Measurements from ENCODE around the gene C1QTNF8.
"Not testable (repeated sequence)": the region's sequence is repeated elsewhere in the genome, so short reads cannot be mapped to it uniquely, and the experiment has no call there.

C1QTNF8 gene

GRCh38 chr16:1095450-1096168, 435 bp downstream of the C1QTNF8 start:
- H3K27ac ChIP-seq = no peak overlapping the region
- DNase-seq (ENCODE audit: low read depth, low spot score) = no peak

GRCh38 chr16:1094601-1095449, 1.2 kb downstream of the C1QTNF8 start:
- no peak overlapping the region for H3K27ac ChIP-seq
- DNase-seq (ENCODE audit: low read depth, low spot score) = no peak

DNA sequence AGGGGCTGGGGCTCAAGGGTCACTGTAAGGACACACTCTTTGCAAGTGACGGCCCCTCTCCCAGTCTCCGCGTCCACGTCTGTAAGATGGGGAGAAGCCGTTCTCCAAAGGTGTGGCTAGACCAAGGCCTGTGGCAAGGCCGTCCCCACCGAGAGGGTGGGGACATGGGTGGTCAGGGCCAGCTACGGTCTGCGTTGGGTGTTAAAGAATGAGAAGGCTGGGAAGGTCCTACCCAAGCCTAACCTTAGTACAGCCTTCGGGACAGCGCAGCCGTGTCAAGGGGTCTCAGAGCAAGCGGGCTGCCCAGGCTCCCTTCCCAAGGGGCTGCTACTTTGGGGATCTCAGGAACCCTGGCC, 1.9 kb downstream of the C1QTNF8 start:
- no peak for DNase-seq (ENCODE audit: low read depth, low spot score)

GRCh38 chr16:1093284-1094123, 2.5 kb downstream of the C1QTNF8 start:
- DNase-seq (ENCODE audit: low read depth, low spot score) = no peak
- no peak overlapping the region for H3K27ac ChIP-seq

More for the DNA sequence above, 1.9 kb downstream of the C1QTNF8 start:
- H3K27ac ChIP-seq = no peak overlapping the region

DNA sequence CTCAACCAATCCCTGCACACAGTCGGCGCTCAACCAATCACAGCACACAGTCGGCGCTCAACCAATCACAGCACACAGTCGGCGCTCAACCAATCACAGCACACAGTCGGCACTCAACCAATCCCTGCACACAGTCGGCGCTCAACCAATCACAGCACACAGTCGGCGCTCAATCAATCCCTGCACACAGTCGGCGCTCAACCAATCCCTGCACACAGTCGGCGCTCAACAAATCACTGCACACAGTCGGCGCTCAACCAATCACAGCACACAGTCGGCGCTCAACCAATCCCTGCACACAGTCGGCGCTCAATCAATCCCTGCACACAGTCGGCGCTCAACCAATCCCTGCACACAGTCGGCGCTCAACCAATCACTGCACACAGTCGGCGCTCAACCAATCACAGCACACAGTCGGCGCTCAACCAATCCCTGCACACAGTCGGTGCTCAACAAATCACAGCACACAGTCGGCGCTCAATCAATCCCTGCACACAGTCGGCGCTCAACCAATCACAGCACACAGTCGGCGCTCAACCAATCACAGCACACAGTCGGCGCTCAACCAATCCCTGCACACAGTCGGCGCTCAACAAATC, 3.3 kb downstream of the C1QTNF8 start:
- DNase-seq (ENCODE audit: low read depth, low spot score); H3K27ac ChIP-seq: not testable (repeated sequence)

- no peak overlapping the region for H3K27ac ChIP-seq
- no peak for DNase-seq (ENCODE audit: low read depth, low spot score)
These were observed 4.0 kb downstream of the C1QTNF8 start for GRCh38 chr16:1091992-1092552.

DNA sequence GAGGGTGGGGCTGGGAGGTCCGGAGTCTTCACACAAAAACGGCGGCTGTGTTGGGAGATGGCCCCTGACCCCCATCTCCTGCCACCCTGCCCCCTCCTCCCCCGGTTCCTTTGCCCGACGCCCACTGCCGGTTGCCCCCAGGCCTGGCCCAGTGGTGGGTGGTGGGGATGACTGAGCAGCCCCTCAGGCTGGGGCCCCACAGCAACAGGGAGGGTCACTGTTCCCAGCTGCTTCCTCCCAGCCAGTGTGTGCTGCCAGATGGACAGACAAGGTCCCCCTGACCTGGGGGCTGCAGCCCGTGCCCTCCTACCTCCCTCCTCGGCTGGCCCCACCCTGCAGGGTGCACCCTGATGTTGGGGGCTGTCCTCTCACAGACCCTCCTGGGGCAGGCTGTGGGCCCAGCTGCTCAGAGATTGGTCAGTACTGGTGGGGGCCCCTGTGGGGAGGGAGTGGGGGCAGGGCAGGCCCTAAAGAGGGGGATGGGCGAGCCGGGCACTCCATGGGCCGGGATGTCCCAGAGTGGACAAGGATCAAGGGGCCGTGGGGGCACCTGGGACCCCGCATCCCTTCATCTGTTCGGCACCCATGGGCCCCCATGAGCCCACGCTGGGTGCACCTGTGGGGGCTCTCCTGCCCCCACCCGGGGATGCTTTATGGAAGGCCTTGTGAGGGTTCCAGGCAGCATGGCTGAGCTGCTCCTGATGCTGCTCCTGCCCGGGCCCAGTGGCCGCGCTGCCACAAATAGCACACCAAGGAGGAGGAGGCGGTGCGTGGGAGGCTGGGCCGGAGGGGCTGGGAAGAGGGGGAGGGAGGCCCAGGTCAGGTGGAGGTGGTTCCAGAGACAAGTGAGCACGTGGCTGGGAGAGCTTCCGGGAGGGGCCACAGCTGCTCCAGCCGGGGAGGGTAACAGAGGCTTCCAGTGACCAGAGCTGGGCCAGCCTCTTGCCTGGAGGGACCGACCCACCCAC, 5.1 kb downstream of the C1QTNF8 start:
- H3K27ac ChIP-seq = no peak overlapping the region
- no peak for DNase-seq (ENCODE audit: low read depth, low spot score)

DNA sequence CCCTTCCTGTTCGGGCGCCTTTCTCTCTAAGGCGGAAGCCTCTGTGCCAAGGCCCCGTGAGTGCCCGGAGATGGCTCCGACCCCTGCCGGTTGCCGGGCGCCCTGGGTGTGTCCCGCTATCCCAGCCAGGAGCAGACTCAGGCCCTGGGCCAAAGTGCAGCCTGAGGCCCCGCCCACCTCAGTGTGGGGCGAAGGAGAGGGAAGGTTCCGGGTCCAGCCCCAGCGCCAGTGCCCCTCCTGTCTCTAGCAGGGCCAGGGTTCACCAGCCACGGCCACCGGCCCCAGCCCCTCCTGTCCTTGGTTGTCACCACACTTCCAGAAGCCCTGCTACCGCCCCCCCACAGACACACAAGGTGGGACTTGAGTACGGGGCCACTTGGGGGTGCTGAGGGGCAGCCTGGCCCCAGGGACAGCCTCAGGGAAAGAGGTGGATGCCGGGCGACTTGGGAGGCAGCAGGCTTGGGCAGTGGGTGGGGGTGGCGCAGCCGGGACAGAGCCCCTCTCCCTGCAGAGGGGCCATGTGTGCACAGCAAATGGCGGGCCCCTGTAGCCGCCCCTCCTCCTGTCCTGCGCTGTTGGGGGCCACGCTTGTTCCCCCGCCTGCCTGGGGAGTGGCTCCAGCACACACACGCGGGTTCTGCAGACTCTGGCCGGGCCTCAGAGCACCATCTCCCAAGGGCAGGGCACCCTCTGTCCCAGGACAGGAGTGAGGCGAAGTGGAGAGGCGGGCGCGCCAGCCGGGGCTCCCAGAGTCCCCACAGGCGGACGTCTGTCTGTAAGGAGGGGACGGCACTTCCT, 6.0 kb downstream of the C1QTNF8 start:
- DNase-seq (ENCODE audit: low read depth, low spot score) = no peak
- no peak overlapping the region for H3K27ac ChIP-seq

DNA sequence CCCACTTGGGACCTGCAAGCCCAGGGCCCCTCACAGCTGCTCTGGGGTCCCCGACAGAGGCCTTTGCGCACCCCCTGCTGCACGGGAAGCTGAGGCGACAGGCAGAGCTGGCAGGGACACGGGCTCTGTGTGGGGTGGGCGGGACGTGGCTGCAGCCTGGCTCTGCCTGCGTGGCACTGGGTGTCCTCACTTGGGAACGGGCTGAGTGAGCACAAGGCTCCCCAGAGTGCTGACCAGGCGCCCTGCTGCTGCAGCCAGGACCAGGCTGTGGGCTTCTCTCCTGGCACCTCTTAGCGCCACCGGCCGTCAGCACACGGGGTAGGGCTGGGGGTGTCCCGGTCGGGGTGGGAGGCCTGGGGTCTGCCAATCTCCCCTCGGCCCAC, 6.6 kb downstream of the C1QTNF8 start:
- no peak overlapping the region for H3K27ac ChIP-seq
- no peak for DNase-seq (ENCODE audit: low read depth, low spot score)

DNA sequence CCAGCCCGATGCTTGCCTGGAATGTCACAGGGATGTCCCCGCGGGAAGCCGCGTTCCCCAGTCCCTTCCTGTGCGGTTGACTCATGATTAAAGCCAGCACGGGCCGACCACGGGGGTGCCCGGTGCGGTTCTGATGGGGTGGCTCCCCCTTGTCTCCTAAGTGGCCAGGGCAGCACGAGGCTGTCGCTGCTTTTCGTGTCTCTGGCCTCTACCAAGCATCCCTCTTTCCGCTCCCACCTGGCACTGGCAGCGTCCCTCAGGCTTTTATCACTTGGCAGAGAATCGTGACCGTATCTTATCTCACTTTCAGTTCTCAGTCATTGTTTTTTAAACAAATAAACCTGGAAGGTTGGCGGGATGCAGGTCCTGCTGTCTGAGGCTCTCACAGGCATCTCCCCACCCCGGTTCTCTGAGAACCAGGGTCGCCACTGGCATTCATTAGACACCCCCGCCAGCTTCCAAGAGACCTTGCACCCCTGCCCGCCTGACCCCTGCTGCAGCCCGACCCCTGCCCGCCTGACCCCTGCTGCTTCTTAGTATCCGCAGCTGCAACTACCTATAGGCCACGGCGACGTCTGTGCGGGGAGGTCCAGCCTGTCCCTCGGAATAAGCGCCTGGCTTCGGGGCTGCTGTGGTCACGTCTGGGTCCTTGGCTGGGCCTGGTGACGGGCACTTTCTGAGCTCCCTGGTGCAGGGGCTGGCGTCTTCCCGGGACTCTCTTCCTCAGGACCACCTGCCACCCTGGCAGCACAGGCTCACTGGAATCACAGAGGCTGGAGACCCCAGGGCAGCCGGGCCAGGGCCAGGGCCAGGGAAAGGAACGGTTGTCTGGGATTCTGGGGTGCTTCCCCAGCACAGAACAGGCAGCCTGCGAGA, 7.5 kb downstream of the C1QTNF8 start:
- DNase-seq (ENCODE audit: low read depth, low spot score) = no peak
- no peak overlapping the region for H3K27ac ChIP-seq

DNA sequence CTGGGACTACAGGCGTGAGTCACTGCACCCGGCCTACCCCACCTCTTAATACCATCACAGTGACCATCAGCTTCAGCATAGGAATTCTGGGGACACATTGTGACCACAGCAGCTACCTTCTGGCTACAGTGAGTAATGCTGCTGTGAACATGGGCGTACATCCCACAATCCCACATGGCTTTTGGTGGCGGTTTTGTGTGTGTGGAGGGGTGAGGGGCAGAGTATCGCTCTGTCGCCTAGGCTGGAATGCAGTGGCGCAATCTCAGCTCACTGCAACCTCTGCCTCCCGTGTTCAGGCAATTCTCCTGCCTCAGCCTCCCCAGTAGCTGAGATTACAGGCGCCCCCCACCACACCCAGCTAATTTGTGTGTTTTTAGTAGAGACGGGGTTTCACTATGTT, 9.6 kb downstream of the C1QTNF8 start:
- not testable (repeated sequence) for H3K27ac ChIP-seq; DNase-seq (ENCODE audit: low read depth, low spot score)

GRCh38 chr16:1084971-1085370, 11.1 kb downstream of the C1QTNF8 start:
- H3K27ac ChIP-seq = no peak overlapping the region
- no peak for DNase-seq (ENCODE audit: low read depth, low spot score)

DNA sequence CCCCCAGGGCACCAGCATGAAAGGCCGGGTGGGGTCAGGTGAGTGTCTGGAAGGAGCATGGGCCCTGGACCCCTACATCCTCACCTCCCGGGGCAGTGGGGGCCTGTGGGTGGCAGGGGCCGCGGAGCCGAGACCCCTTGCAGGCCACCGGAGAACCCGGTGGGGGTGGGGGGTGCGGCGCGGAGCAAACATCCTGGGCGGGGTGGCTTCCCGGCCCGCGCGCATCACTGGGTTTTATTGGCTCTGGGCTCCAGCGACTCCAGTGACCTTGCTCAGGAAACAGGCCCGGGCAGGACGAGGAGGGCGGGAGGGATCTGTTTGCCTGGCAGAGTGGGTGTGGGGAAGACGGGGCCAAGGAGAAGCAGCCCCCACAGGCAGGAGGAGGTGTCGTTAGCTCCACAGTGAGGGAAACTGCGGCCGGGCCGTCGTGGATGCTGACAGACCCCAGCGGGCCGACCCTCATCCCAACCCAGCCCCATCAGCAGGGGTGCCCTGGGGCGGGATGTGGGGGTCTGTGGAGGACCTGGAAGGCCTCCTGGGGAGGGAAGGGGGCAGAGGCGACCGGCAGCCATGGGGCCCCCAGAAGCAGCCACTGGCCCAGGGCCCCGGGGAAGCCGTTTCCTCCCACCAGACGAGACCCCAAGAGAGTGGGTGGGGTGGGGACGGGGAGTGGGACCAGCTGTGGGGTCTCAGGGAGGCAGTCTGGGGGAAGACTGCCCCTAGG, 12.9 kb downstream of the C1QTNF8 start:
- no peak overlapping the region for H3K27ac ChIP-seq
- DNase-seq (ENCODE audit: low read depth, low spot score) = no peak

DNA sequence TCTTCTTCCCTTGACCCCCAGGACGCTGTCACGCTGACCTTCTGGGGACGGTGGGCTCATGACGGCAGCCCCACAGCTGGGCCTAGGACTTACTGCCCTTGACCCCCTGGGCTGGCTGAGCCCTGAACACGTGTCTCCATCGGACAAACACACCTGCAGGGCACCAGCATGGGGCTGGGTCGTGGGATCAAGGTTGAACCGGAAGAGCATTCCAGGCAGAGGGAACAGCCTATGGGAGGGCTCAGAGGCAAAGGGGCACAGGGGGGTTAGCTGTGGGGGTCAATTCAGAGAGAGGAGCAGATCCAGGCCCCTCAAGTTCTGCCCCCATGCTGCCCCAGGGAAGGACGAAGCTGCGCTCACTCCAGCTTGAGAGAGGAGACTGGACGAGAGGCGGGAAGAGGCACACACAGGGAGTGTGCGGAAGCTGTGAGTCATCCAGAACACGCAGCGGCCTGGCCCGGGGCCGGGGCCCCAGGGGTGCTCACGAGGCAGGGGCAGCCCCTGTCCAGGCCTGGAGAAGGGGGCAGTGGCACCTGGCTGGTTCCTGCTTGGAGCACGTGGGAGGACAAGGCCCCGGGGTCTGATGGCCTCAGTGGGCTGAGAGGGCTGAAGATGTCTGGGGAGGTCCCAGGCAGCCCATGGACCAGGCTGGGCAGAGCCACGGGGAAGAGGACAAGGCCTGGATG, 13.6 kb downstream of the C1QTNF8 start:
- DNase-seq (ENCODE audit: low read depth, low spot score) = no peak
- no peak overlapping the region for H3K27ac ChIP-seq

DNA sequence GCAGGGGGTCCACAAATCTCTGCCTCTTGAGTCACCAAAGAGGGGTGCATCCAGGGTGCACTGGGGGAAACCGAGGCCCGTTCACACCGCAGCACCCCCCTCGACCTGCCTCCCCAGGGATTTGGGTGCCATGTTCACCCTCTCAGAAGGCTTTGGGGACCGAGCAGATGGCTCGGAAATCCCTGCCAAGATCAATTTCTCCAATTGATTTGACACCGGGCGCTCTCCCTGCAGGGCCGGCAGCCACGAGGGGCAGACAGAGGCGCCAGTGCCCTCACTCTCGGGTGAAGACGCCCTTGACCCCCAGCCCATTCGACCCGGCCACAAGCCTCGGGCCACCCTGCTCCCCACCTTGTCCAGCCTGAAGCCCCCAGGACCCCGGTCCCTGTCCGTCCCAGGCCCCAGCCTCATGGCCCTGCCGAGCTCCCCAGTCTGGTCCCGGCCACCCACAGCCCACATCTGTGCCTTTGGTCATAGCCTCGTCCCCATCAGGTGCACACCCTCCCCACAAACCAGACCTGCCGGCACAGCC, 14.2 kb downstream of the C1QTNF8 start:
- DNase-seq (ENCODE audit: low read depth, low spot score) = no peak

More for the DNA sequence above, 14.2 kb downstream of the C1QTNF8 start:
- no peak overlapping the region for H3K27ac ChIP-seq

All from epithelial cell of prostate (primary cell).